Measurements from ENCODE around the gene USP9X.
"Not testable (repeated sequence)": the region's sequence is repeated elsewhere in the genome, so short reads cannot be mapped to it uniquely, and the experiment has no call there.

USP9X gene

DNA sequence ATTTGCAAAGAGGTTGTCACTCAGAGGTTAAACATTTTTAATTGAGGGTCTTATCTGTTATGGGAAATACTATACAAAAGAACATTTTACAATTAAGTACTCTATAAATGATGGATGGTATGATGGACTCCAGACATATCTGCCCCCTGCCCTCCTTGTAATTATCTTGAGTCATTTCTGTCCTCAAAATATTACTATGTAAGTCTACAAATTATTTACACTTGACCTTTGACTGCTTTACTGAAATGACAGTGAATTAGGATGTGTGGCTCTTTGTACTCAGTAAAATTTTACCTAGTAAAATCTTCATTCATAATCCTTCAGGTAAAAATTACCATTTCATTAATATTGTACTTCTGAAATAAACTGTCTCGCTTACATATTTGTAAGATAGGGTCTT, 46.5 kb downstream of the USP9X start:
- DNase-seq: no peak

DNA sequence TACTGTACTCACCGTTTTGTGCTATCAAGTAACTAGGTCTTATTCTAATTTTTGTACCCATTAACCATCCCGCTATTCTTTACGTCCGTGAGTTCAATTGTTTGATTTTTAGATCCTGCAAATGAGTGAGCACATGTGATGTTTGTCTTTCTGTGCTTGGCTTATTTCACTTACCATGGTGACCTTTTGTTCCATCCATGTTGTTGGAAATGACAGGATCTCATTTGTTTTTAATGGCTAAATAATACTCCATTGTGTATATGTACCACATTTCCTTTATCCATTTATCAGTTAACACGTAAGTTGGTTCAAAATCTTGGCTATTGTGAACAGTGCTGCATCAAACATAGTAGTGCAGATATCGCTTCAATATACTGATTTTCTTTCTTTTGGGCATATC, 48.3 kb downstream of the USP9X start:
- DNase-seq: no peak

DNA sequence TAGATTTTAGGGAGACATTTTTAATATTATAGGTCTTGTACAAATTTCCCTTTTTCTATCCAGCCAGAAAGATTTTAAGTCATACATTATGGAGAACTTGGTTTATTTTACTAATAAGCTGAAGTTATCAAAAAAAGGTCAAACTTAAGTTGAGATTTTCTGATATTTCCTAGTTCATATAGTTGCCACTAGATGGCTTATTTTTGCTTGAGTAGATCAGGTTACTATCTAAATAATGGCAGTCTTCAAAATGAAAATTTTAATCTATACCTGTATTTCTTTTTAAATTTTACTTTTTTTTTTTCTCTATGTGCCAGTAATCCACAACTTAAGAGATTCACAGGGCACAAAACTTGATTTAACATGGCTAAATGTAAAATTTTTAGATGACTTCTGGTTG, 52.3 kb downstream of the USP9X start:
- DNase-seq: peak in 1 of 2 experiments; percentile 1

DNA sequence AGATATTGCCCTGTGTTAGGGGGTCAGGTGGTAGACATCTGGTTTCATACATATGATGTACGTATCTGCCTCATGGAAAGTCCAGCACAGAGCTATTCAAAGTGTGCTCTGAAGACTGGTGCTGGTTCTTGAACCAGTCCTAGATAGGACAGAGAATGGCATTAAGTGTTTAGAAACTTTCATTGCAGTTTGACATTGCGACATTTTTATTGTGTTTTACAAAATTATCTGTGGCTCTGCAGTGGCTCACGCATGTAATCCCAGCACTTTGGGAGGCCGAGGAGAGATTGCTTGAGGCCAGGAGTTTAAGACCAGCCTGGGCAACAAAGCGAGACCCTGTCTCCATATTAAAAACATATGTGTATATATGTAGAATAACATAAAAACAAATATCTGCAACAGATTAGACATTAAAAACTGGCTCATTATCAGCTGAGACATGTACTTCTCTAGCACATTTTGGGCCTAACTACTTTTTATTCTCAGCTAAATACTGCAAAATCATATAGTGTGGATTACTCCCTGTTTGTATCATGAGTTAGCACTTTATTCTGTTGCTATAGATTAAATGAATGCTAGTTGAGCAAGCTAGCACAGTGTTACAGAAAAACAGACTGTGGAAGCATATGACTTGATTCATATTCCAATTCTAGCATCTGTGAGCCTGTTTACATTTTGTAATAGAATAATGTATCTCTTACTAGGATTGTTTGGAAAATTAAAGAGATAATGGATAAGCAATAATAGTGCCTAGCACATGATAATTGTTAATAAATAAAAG, 57.1 kb downstream of the USP9X start:
- DNase-seq: no peak

DNA sequence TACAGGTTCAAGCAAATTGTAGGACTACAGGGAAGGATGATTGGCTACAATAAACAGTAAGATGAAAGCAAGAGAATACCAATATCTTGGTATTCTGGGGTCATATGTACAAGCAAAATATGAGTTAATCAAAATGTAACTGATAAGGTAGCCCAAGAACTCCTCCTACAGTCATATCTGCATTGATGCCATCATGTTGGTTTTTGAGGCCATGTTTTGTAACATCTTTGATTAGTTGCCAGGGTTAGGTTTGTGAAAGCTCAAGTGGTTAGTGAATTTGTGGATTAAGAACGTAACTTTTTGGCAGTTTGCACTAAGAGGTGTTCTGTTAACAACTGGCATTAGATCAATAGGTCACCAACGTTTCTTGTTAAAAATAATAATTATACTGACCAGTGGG, 59.6 kb downstream of the USP9X start:
- no peak for DNase-seq

DNA sequence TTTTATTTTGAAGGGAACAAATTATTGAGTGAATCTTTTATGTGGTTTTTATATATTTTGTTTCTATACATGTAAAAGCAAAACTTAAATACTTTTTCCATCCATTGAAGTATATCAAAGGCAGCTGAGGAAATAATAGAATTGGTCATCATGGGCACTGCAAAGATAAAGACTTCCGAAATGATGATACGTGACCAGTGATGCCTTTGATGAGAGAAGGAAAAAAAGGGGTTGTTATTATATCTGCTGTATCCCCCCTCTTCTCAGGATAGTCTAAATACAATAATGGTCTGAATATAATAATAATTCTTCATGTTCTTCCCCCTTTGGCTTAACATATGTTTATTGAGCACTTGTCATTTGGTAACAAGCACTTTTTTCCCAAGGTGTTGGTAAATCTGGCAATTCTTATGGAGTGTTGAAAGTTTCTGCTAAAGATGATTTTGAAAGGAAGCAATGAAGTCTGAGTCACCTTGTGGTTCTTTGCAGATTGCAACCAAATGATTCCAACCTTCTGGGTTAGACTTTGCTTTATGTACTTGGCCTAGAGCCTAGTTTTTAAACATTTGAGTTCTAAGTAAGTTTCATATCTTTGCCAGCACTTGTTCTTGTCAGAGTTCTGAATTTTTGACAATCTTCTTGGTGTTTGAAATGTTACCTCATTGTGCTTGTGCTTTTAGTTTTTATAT, 60.8 kb downstream of the USP9X start:
- DNase-seq: no peak

DNA sequence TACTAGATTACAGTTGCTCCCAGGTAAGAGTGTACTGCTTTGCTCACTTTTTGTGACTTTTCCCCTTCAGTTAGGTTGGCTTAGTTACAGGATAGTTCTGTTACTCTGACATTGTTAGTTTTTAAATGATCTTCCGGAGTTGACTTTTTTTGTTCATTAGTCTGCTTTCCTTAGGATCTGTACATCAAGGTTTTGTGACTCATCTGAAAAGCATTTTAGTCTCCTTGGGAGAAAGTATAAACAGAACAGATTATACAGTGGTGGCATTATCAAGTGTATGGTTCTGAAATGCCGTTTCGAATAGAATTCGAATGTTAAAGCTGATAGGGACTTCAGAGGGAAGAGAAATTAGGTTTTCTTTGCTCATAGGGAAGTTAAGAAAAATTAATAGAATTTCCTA, 63.3 kb downstream of the USP9X start:
- no peak for DNase-seq

DNA sequence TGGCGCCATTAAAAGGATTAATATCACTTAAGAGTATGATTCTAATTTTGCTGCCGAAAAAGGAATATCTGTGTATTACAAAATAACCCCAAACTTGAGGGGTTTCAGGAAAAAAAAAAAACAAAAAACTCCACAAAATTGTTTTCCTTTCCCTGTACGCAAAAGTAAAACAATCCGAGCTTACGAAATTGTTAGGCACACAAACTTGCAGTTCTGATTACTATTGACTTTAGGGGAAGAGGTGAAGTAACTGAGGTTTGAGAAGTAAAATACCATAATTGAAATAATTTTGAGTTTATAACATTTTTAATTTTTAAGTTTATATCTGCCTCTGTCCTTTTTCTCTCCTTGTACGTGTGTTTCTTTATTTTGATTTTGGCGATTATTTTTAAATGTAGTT, 64.8 kb downstream of the USP9X start:
- no peak for DNase-seq

DNA sequence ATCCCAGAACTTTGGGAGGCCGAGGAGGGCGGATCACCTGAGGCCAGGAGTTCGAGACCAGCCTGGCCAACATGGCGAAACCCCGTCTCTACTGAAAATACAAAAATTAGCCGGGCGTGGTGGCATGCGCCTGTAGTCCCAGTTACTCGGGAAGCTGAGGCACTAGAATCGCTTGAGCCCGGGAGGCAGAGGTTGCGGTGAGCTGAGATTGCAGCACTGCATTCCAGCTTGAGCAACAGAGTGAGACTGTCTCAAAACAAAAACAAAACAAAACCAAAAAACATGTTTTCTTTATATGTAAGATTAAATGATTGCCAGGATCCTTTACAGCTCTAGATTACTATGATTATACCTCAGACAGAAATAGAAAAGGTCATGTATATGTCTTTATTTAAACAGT, 66.5 kb downstream of the USP9X start:
- DNase-seq: not testable (repeated sequence)

DNA sequence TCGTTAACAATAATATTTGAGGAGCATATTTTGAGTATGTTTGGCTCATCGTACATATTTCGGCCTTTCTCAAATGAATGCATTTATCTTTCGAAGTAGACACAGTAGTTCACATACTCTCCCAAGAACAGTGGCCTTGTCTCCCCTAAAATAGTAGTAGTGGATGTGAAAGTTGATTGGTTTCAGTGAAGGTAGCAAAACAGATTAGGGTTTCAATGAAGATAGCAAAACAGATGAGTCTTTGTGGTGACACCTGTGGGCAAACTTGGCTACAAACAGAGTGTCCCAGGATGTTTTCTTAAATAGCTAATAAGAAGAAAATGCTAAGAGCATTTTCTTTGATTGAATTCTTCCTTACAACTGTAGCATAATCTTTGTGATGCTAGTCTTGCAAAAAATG, 67.0 kb downstream of the USP9X start:
- DNase-seq: no peak

DNA sequence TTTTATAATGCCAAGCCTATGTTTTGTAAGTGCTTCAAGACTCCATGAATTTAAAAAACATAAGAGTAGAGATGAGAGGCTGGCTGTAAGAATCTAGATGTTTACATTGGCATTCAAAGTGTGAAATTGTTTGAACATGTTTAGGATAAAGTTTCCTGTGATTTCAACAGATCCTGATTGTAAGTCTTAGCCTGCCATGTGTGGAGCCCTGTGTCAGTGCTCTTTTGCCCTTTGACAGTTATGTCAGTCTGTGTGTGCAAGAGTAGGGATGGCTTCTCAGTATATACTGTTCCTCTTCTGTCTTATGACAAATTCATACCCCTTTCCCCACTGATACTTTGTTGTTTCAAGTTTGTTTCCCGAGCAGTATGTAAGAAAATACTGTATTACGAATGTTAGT, 68.2 kb downstream of the USP9X start:
- DNase-seq: no peak

DNA sequence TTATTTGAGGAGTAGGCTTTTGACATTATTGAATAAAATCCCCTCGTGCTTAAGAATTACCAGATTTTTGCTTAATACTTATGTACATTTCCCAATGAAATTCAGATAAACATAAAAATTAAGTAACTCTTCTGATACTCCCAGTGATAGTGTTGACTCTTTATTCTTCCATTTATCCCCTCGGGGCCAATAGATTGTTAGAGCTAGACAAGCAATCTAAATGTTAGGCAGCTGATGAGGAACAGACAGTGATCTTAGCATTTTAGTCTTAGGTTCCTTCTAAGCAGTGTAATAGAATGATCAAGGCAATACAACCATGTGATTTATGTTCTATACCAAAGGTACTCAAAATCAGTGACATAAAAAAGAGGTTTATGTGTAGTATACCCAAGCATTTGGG, 68.7 kb downstream of the USP9X start:
- peak in 1 of 2 experiments; percentile 18 for DNase-seq

DNA sequence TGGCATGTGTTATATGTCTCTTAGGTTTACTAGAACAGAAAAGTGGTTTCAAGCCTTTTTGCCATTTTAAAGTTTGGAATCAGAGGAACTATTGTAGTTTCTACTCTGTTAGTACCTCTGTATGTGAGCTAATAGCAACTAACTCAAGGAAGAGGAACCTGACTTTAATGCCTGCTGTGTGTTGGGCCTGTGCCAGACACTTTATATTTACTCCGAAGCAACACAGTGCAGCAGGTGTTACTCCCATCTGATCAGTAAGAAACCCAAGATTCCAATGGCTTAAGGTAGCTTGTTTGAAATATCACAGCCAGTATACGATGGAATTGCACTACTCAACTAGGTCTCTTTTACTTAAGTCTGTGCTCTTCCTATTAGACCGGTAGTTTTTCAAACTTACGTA, 79.2 kb downstream of the USP9X start:
- DNase-seq: no peak

DNA sequence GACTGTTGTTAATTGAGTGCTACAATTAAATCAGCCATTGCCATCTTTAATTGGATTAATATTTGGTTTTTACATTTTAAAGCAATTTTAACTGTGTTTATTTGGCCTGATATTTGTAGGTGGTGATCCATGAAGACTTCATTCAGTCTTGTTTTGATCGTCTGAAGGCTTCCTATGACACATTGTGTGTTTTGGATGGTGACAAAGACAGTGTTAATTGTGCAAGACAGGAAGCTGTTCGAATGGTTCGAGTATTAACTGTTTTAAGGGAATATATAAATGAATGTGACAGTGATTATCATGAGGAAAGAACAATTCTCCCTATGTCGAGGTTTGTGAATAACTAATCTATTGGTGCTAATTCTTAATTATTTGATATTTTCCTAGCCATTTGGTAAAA, 82.6 kb downstream of the USP9X start:
- no peak for DNase-seq

DNA sequence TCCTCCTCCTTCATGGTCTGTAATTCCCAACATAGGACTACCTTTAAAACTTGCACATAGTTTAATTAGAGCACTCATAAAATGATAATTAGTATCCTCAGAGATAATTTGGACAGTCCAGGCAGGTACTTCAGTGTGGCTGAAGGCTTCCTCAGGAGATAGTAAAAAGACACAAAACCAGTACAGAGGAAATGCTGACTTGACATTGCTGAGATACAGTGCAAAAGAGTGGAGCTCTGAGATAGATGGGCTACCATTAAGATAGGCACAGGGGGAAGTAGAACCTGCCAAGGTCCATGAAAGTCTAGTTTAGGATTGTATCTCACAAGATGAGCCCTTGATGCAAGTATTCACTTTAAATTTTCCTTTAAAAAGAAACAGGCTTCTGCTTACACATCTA, 91.0 kb downstream of the USP9X start:
- DNase-seq: no peak

DNA sequence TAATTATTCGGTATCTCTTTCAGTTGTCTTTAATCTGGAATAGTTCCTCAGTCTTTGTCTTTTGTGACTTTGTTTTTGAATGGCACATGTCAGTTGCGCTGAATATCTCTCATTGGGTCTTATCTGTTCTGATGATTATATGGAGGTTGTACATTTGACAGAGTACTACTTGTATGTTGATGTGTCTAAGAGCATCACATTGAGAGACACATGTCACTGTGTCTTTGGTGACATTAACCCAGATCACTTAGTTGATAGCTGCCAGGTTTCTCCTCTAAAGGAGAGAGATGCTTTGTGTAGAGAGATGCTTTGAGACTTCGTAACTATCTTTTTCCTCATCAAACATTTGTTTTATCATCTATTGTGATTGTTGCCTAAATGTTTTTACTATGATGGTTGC, 92.1 kb downstream of the USP9X start:
- DNase-seq: no peak

DNA sequence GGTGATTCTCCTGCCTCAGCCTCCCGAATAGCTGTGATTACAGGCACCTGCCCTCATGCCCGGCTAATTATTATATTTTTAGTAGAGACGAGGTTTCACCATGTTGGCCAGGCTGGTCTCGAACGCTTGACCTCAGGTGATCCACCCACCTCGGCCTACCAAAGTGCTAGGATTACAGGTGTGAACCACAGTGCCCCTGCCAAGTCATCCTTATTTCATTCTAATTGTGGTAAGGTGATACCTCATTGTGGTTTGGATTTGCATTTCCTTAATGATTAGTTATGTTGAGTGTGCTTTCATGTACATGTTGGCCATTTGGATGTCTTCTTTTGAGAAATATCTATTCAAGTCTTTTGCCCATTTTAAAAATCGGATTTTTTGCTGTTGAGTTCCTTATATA, 93.0 kb downstream of the USP9X start:
- DNase-seq: peak; percentile 47 to 53

DNA sequence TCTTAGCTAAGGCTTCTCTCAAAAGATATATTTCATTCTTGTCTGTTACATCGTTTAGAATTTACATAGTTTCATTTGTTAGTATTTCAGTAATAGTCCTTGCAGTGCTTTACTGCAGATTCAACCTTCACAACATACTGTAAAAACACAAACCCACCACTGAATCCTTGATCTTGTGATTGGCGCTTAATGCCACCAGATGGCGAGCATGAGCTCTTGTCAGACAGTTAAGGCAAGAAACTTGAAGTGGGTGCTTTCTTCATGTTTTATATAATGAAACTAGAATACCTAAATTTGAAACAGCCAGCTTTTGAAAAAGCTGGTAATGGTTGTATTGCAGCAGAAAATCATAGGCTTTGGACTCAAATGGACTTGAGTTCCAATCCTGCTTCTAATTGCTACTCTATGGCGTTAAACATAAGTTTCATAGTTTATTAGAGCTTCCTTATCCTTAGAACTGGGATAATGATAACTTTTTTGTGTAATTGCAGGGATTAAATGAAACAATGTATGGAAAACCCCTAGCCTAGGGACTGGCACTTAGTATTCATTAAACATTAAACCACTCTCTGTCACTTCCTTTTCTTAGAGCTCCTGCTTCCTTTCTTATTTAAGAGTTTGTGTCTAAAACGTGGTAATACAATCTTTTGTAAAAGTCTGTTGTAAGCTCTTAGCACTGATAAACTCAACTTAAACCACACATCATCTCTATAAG, 95.1 kb downstream of the USP9X start:
- DNase-seq: peak; percentile 15 to 70

DNA sequence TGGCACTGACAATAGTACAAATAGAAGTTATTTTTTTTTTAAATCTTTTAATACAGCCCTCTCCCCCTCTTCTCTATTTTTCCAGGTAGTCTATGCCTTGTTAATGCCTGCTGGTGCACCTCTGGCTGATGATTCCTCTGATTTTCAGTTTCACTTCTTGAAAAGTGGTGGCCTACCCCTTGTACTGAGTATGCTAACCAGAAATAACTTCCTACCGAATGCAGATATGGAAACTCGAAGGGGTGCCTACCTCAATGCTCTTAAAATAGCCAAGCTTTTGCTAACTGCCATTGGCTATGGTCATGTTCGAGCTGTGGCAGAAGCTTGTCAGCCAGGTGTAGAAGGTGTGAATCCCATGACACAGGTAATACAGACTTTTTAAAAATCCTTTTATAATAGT, 99.1 kb downstream of the USP9X start:
- DNase-seq: no peak

DNA sequence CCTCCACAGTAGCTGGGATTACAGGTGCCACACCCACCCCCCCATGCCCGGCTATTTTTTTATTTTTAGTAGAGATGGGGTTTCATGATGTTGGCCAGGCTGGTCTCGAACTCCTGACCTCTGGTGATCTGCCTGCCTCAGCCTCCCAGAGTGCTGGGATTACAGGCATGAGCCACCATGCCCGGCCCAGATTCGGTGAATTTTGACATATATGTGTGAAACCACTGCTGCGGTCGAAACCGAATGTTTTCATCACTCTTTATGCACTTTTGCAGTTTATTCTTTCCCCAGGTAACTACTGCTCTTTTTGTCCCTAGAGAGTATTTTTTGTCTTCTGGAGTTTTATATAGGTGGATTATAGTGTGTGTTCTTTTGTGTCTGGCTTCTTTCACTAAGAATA, 101.7 kb downstream of the USP9X start:
- not testable (repeated sequence) for DNase-seq

DNA sequence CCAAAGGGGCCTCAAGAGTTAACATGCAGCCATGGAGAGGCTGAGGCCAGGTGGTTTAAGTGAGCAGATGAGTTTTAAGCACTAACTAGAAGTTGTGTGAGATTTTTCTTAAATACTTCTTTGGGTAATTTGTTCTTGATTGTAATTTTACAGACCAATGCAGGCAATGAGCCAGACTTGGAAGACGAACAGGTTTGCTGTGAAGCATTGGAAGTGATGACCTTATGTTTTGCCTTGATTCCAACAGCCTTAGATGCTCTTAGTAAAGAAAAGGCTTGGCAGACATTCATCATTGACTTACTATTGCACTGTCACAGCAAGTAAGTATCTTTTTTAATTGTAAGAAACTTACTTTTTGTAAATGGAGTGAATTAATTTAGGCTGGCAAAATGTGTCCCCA, 103.9 kb downstream of the USP9X start:
- no peak for DNase-seq

DNA sequence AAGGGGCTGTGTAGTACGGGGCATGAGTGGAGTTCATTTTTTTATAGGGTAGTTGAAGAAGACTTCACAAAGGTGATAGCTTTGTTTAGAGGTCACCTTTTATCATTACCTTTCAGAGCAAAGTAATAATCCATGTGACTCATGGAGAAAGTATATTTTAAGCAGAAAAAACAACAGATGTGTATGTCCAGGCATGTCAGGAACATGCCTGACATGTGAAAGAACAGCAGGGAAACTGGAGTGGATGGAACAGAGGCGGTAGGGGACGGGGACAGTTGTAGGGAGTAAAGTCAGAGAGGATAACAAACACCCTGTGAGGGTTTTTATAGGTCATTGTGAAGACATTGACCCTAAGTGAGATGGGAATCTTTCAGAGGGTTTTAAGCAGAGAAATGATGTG, 107.6 kb downstream of the USP9X start:
- DNase-seq: no peak

DNA sequence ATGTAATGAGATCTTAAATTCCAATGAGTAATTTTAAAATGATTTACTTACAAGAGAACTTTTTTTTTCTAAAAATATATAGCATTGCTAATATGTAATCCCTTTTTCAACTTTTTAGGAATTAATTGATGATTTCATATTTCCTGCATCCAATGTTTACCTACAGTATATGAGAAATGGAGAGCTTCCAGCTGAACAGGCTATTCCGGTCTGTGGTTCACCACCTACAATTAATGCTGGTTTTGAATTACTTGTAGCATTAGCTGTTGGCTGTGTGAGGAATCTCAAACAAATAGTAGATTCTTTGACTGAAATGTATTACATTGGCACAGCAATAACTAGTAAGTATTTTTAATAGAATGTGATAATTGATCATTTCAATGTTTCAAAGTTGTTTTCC, 113.2 kb downstream of the USP9X start:
- DNase-seq: no peak

DNA sequence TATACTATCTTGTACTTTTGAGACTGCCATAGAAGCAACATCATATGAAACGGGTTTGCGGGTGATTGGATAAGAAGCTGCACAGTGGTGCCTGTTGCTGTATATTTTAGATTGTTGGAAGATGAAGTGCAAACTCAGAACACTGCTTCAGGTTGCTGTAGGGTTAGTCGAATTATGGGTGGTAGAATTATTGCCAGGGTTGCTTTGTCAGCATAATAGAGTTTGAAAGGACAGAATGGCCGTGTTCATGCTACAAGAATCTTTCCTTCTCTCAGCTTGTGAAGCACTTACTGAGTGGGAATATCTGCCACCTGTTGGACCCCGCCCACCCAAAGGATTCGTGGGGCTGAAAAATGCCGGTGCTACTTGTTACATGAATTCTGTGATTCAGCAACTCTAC, 115.5 kb downstream of the USP9X start:
- no peak for DNase-seq
